ENCODE data around the gene MRPL51. TPM values are rescaled to one million over a fixed set of nuclear protein-coding genes. Genes with fewer than 3 reads are reported as not detected.

The MRPL51 gene
- total and polyA plus RNA-seq, 2 of the 8 experiments (the other 6 are each of a cell fraction or from before 2014, with no cell fraction given): 119 to 331 TPM

DNA sequence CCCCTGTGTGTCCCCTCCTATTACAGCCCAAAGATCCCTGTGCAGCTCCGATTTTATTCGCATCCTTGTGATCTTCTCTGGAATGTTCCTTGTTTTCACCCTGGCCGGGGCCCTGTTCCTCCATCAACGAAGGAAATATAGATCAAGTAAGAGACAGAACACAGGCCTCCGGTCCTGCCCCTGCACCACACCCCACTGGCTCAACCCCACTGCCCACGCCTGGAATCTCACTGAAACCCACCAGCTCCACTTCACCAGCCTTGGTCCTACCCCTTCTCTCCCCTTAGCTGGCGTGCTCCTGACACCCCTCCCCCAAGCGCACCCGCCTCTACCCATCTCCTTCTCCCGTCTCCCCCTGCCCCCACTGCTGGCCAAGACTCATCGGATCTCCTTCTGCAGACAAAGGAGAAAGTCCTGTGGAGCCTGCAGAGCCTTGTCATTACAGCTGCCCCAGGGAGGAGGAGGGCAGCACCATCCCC, 42.2 kb downstream of the MRPL51 start (continued):
- TF ChIP-seq CHD7 (IDR thresholded peaks at IDR 0.05; ENCODE audit: insufficient replicate concordance, low read length) (no peak), JUND (IDR thresholded peaks at IDR 0.05; ENCODE audit: low read length) (no peak), GABPA (IDR thresholded peaks at IDR 0.05; ENCODE audit: borderline replicate concordance, insufficient read depth, low read length) (peak; percentile 15; the same call in 1 of the 2 replicates), SP1 (IDR thresholded peaks at IDR 0.05; ENCODE audit: low read depth, low read length) (peak; percentile 47), PHF8 (conservative IDR thresholded peaks at IDR 0.05; ENCODE audit: low read depth, low read length) (0 out of 2 replicates have a peak, but pooled peaks have one; percentile 24), SP2 (IDR thresholded peaks at IDR 0.05; ENCODE audit: low read length) (no peak), EGR1 (IDR thresholded peaks at IDR 0.05; ENCODE audit: borderline replicate concordance, low read depth, low read length) (no peak), RAD21 (IDR thresholded peaks at IDR 0.05 in 1 of 2, conservative IDR thresholded peaks at IDR 0.05 in 1 of 2; ENCODE audit: low read depth in 2 of 2, low read length in 2 of 2) (0 out of 4 replicates have a peak, but pooled peaks of 1 of the 2 experiments have one; percentile 1), ASH2L (IDR thresholded peaks at IDR 0.05; ENCODE audit: low read length) (peak; percentile 83), CHD2 (IDR thresholded peaks at IDR 0.05; ENCODE audit: low read length) (peak; percentile 59; the same call in 1 of the 2 replicates), TAF1 (IDR thresholded peaks at IDR 0.05; ENCODE audit: low read depth, low read length) (0 out of 2 replicates have a peak, but pooled peaks have one; percentile 19)

Measured in H1 (cell line).